ENCODE results near the gene HEATR5B. TPM values are rescaled to one million over a fixed set of nuclear protein-coding genes. Genes with fewer than 3 reads are reported as not detected.

Gene HEATR5B
- total and polyA plus RNA-seq, 2 of the 8 experiments (the other 6 are each of a cell fraction or from before 2014, with no cell fraction given): 7.0 to 12.6 TPM

DNA sequence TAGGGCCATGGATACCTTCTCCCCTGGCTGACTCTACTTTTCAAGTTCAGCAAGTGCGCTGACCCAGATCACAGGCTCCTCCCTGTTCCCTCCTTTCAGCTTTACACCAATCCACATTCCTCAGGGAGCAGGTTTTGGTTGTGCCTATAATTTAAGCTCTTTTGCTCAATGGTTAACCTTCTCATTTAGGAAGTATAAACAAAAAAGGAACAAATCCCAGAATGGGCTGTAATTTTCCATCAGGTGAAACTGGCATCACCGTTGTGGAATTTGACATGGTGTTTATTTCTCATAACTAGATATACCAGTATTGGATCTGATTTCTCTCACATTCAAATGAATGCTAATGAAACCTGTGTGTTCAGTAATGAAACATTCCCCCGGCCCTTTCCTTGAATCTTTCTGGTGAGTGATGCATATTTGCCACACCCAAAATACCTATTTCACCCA is 131.4 kb downstream of the HEATR5B start:
- H3K23me2 ChIP-seq (ENCODE audit: low read depth, low read length): no peaks in the 10 kb centered on the region; the same call in 1 of the 2 replicates
- H3K23ac ChIP-seq (ENCODE audit: insufficient read length): no peak overlapping the region
- H2BK15ac ChIP-seq (ENCODE audit: low read length): no peak overlapping the region
- H4K20me1 ChIP-seq (replicated peaks in 1 of 2; ENCODE audit: control insufficient read depth in 1 of 2, insufficient read depth in 2 of 2, low read length in 2 of 2): peaks cover 0 to 5% of the 10 kb centered on the region in 2 experiments
- H2AFZ ChIP-seq (ENCODE audit: low read length): no peak overlapping the region
- CTCF ChIA-PET (ENCODE audit: partially characterized antibody): interaction anchor here (0.6 to 1.8 kb wide), 3 partner anchors 10 to 164 kb away, joined by 3 read pairs; no protein-coding TSS in a partner anchor
- no peak overlapping the region for H2BK20ac ChIP-seq (ENCODE audit: low read length)
- H4K8ac ChIP-seq (ENCODE audit: extremely low read depth, insufficient read depth, low read length): no peak overlapping the region
- H3K14ac ChIP-seq (ENCODE audit: insufficient read length): no peak overlapping the region
- no peaks in the 10 kb centered on the region for H3K36me3 ChIP-seq (ENCODE audit: control insufficient read depth in 2 of 4, insufficient read depth in 4 of 4, low read length in 3 of 4)
- H2BK5ac ChIP-seq (ENCODE audit: low read depth, low read length): no peak overlapping the region
- DNase-seq (ENCODE audit: low read depth in 1 of 2, low spot score in 2 of 2) (no peak), FAIRE-seq (no peak)
- WGBS, 2 experiments (ENCODE audit: extremely low coverage in 1 of 2, insufficient coverage in 1 of 2, insufficient read length in 1 of 2, insufficient replicate concordance in 2 of 2, low coverage in 1 of 2, low lambda C conversion rate in 2 of 2, missing lambda C conversion rate in 1 of 2): 81% methylated on average over 3 of the region's 3 CpGs; no CpG with 5 or more reads in 1 of the 2 experiments
- H4K5ac ChIP-seq (ENCODE audit: insufficient read length, low read depth, low read length): no peak overlapping the region
- no peaks in the 10 kb centered on the region for H3K9me3 ChIP-seq (ENCODE audit: insufficient read depth in 2 of 2, low read depth in 1 of 2, low read length in 1 of 2)
- no peaks in the 10 kb centered on the region for H3K27me3 ChIP-seq (replicated peaks in 1 of 4; ENCODE audit: control insufficient read depth in 3 of 4, extremely low read depth in 1 of 4, insufficient read depth in 3 of 4, low read length in 3 of 4)
- POLR2A ChIA-PET (ENCODE audit: partially characterized antibody): interaction anchor here (2.2 kb wide), 1 partner anchor 10 kb away, joined by 9 read pairs; no protein-coding TSS in a partner anchor
- no peak overlapping the region for H3K9ac ChIP-seq (replicated peaks in 1 of 4; ENCODE audit: extremely low read depth in 1 of 4, low read depth in 3 of 4, low read length in 3 of 4)
- H3K27ac ChIP-seq (ENCODE audit: low read depth, low read length): no peak overlapping the region
- H2AK5ac ChIP-seq (ENCODE audit: low read depth, low read length): no peak overlapping the region
- H3K79me1 ChIP-seq (ENCODE audit: low read depth, low read length): 0 out of 2 replicates have a peak, but pooled peaks cover 2% of the 10 kb centered on the region
- peaks cover 5 to 84% of the 10 kb centered on the region in 2 experiments; a peak in 3 of 4 replicates for H3K79me2 ChIP-seq (ENCODE audit: control insufficient read depth in 1 of 2, insufficient read depth in 2 of 2, low read length in 2 of 2)
- no peak overlapping the region for H2BK12ac ChIP-seq (ENCODE audit: low read depth, low read length)
- H2BK120ac ChIP-seq (replicated peaks; ENCODE audit: low read depth, low read length): no peak overlapping the region
- H3K56ac ChIP-seq (replicated peaks; ENCODE audit: insufficient read length, low read depth, low read length): no peak overlapping the region
- H3K4ac ChIP-seq (replicated peaks; ENCODE audit: insufficient read length, low read depth, low read length): no peak overlapping the region
- H4K91ac ChIP-seq (replicated peaks; ENCODE audit: insufficient read length, low read length): no peak overlapping the region
- H3K4me1 ChIP-seq (replicated peaks in 1 of 4; ENCODE audit: control insufficient read depth in 3 of 4, insufficient read depth in 4 of 4, low read length in 3 of 4): peaks cover 3 to 14% (median 12%) of the 10 kb centered on the region in 4 experiments
- peak overlapping the region; percentile 2 to 17; a peak in 3 of 4 replicates for H3K4me2 ChIP-seq (ENCODE audit: insufficient read depth in 1 of 2, low read depth in 2 of 2, low read length in 2 of 2)
- no peak overlapping the region for H3K18ac ChIP-seq (ENCODE audit: extremely low read depth, low read length)
- H3K4me3 ChIP-seq (ENCODE audit: extremely low read depth in 1 of 4, insufficient read depth in 2 of 4, low read depth in 3 of 4, low read length in 4 of 4): no peak overlapping the region
- no peak for TF ChIP-seq TAF7 (optimal IDR thresholded peaks at IDR 0.05; ENCODE audit: borderline replicate concordance, low read depth, low read length)
- no peak for TF ChIP-seq SP2 (IDR thresholded peaks at IDR 0.05; ENCODE audit: low read length)
- TF ChIP-seq ZNF274 (IDR thresholded peaks at IDR 0.05; ENCODE audit: borderline replicate concordance, extremely low read depth, low read length): no peak
- TF ChIP-seq GTF2F1 (IDR thresholded peaks at IDR 0.05; ENCODE audit: borderline replicate concordance, low read depth, low read length): no peak
- no peak for TF ChIP-seq BCL11A (IDR thresholded peaks at IDR 0.05; ENCODE audit: low read depth in 2 of 2, low read length in 2 of 2)
- TF ChIP-seq CEBPB (IDR thresholded peaks at IDR 0.05; ENCODE audit: low read depth, low read length): no peak
- no peak for TF ChIP-seq TAF1 (IDR thresholded peaks at IDR 0.05; ENCODE audit: low read depth, low read length)
- no peak for TF ChIP-seq YY1 (IDR thresholded peaks at IDR 0.05; ENCODE audit: low read depth, low read length)
- no peak for TF ChIP-seq EZH2 (IDR thresholded peaks at IDR 0.05; ENCODE audit: low read depth, low read length, severe bottlenecking)
- no peak for TF ChIP-seq NANOG (IDR thresholded peaks at IDR 0.05; ENCODE audit: insufficient read depth, low read depth, low read length, poor library complexity, severe bottlenecking)
- no peak for TF ChIP-seq SIX5 (IDR thresholded peaks at IDR 0.05; ENCODE audit: low read depth, low read length)
- no peak for TF ChIP-seq POLR2AphosphoS5 (IDR thresholded peaks at IDR 0.05; ENCODE audit: low read depth, low read length)
- no peak for TF ChIP-seq CHD1 (IDR thresholded peaks at IDR 0.05; ENCODE audit: low read depth, low read length)
- no peak for TF ChIP-seq CREB1 (IDR thresholded peaks at IDR 0.05)
- no peak for TF ChIP-seq SIN3A (conservative IDR thresholded peaks at IDR 0.05 in 1 of 2, IDR thresholded peaks at IDR 0.05 in 1 of 2; ENCODE audit: low read depth in 1 of 2, low read length in 2 of 2)

All from H1 (cell line).